Glomerular endothelial cell (primary cell): ENCODE results near the gene UMODL1. TPM values are rescaled to one million over a fixed set of nuclear protein-coding genes. Genes with fewer than 3 reads are reported as not detected.

Experiments
- DNase-seq: peaks from one replicate; pipeline ENCODE4 v3.0.0-alpha.2; 2011; ENCODE audit warnings: low read depth, low spot score; ENCODE audit errors: extremely low read depth
- total RNA-seq: library from RNA; depleted of rRNA; stranded (reverse); fragments of >200 nt; gene quantifications from 2 replicates; pipeline ENCODE4 v1.2.3, GENCODE V29; 2015

The UMODL1 gene
- total RNA-seq, 1 donor from 2014 or later = not detected

- no peak for DNase-seq
Measured at GRCh38 chr21:42183374-42184266, 112.5 kb downstream of the UMODL1 start.

GRCh38 chr21:42186591-42186990 lies 115.5 kb downstream of the UMODL1 start:
- no peak for DNase-seq

- DNase-seq = no peak
Measured at GRCh38 chr21:42187976-42188653, 117.0 kb downstream of the UMODL1 start.

GRCh38 chr21:42188663-42189062 lies 117.5 kb downstream of the UMODL1 start:
- no peak for DNase-seq

GRCh38 chr21:42189431-42189830 lies 118.3 kb downstream of the UMODL1 start:
- no peak for DNase-seq

GRCh38 chr21:42189860-42190485 lies 118.9 kb downstream of the UMODL1 start:
- no peak for DNase-seq

- DNase-seq = no peak
Measured at GRCh38 chr21:42190486-42190863, 119.4 kb downstream of the UMODL1 start.

GRCh38 chr21:42191064-42191463 lies 119.9 kb downstream of the UMODL1 start:
- DNase-seq = no peak

- DNase-seq = no peak
Measured at GRCh38 chr21:42191696-42192595, 120.8 kb downstream of the UMODL1 start.

Other genes with a start within 250 kb of the UMODL1 start
- 7.6 and 11.8 TPM in 2 replicates for gene PRDM15, start 192.0 kb upstream of the UMODL1 start, total RNA-seq
- gene C2CD2, start 117.3 kb upstream of the UMODL1 start, total RNA-seq = 26.6 and 31.7 TPM in 2 replicates
- 6.8 and 8.8 TPM in 2 replicates for gene ZBTB21, start 61.0 kb upstream of the UMODL1 start, total RNA-seq
- gene ABCG1, start 147.8 kb downstream of the UMODL1 start, total RNA-seq = 29.5 and 66.0 TPM in 2 replicates
- gene TFF3, start 244.1 kb downstream of the UMODL1 start, total RNA-seq = 5.4 and 10.8 TPM in 2 replicates